Thyroid gland (tissue), 4 donors: Measurements from ENCODE around the gene EFHB. TPM values are rescaled to one million over a fixed set of nuclear protein-coding genes. Genes with fewer than 3 reads are reported as not detected.
"Not testable (repeated sequence)": the region's sequence is repeated elsewhere in the genome, so short reads cannot be mapped to it uniquely, and the experiment has no call there.

Experiments
- DNase-seq, 2 donors: peaks; one replicate each; pipeline ENCODE4 v3.0.0-alpha.2; 2019
- H3K27ac ChIP-seq, 3 donors: fragments of 200-600 bp; sonication (generic); 1 replicate in 2 of 3; 2 replicates in 1 of 3; pipeline ENCODE4 v1.5.1; 2016 to 2019; ENCODE audit warnings: mild to moderate bottlenecking in 1 of 3, moderate library complexity in 1 of 3
- H3K27me3 ChIP-seq: fragments of 200-600 bp; sonication (generic); one replicate; pipeline ENCODE4 v1.5.1; 2019
- H3K36me3 ChIP-seq, 2 donors: fragments of 200-600 bp; sonication (generic); one replicate each; pipeline ENCODE4 v1.5.1; 2016 to 2019
- H3K4me1 ChIP-seq, 2 donors: fragments of 200-600 bp; sonication (generic); one replicate each; pipeline ENCODE4 v1.5.1; 2017 to 2019
- H3K4me3 ChIP-seq, 3 donors: fragments of 200-600 bp; sonication (generic); replicated peaks in 1 of 3; 1 replicate in 2 of 3; 2 replicates in 1 of 3; pipeline ENCODE4 v1.5.1; 2016; ENCODE audit warnings: mild to moderate bottlenecking in 1 of 3
- H3K9me3 ChIP-seq: fragments of 200-600 bp; sonication (generic); one replicate; pipeline ENCODE4 v1.5.1; 2017
- CTCF ChIP-seq, 6 experiments: fragments of 200-600 bp in 3 of 6; fragments of 450-650 bp in 3 of 6; sonication (generic) in 3 of 6; IDR thresholded peaks; one replicate each; pipeline ENCODE4 v1.5.1; 2016 to 2019; ENCODE audit warnings: antibody characterized with exemption in 6 of 6, mild to moderate bottlenecking in 2 of 6, inconsistent platforms in 1 of 6, moderate library complexity in 1 of 6
- POLR2A ChIP-seq, 2 donors: fragments of 450-650 bp; IDR thresholded peaks; one replicate each; pipeline ENCODE4 v1.6.1; 2017; ENCODE audit warnings: antibody characterized with exemption in 2 of 2, mild to moderate bottlenecking in 2 of 2, moderate library complexity in 1 of 2
- WGBS, 2 donors: methylation state at CpG; one replicate each; pipeline ENCODE4 v1.1.5; 2017; 5-methylcytosine and 5-hydroxymethylcytosine counted together
- intact Hi-C: fragments of 100-400 bp; cut with DNase I; formaldehyde crosslinking; loops from one replicate; pipeline ENCODE4 v1.15.1; 2023
- total RNA-seq, 4 donors: library from RNA; depleted of rRNA; stranded (reverse); fragments of >200 nt; gene quantifications; one replicate each; pipeline ENCODE4 v1.2.3, GENCODE V29; 2016

Gene EFHB
- total RNA-seq, 4 donors from 2014 or later = 0.33 to 2.6 (median 1.7) TPM

GRCh38 chr3:19961960-19962359 lies 27.9 kb upstream of the EFHB start:
- Histone ChIP-seq H3K4me3 (no peak overlapping the region), H3K36me3 (no peaks in the 10 kb centered on the region), H3K9me3 (no peaks in the 10 kb centered on the region), H3K4me1 (peaks cover 5 to 10% of the 10 kb centered on the region in 2 donors), H3K27me3 (no peaks in the 10 kb centered on the region), H3K27ac (no peak overlapping the region)
- intact Hi-C loops = no loop called here
- no peak for TF ChIP-seq CTCF (IDR thresholded peaks at IDR 0.05)
- no peak for TF ChIP-seq POLR2A (IDR thresholded peaks at IDR 0.05)
- no peak for DNase-seq
- WGBS, 2 donors = 90 to 93% methylated on average over 4 of the region's 4 CpGs

- no peak overlapping the region for H3K4me3 ChIP-seq
- H3K36me3 ChIP-seq = no peaks in the 10 kb centered on the region
- 69 to 72% methylated on average over 4 of the region's 4 CpGs for WGBS, 2 donors
- H3K4me1 ChIP-seq = peaks cover 7 to 10% of the 10 kb centered on the region in 2 donors
- intact Hi-C loops = no loop called here
- H3K27ac ChIP-seq = no peak overlapping the region
- no peaks in the 10 kb centered on the region for H3K27me3 ChIP-seq
- TF ChIP-seq POLR2A (IDR thresholded peaks at IDR 0.05) (no peak), CTCF (IDR thresholded peaks at IDR 0.05) (no peak)
- no peak for DNase-seq
- H3K9me3 ChIP-seq = no peaks in the 10 kb centered on the region
These were observed 26.7 kb upstream of the EFHB start for GRCh38 chr3:19960696-19961095.

- Histone ChIP-seq H3K27ac (no peak overlapping the region), H3K36me3 (peaks cover 0 to 3% of the 10 kb centered on the region in 2 donors), H3K4me3 (no peak overlapping the region), H3K27me3 (no peaks in the 10 kb centered on the region), H3K4me1 (peaks cover 7 to 10% of the 10 kb centered on the region in 2 donors), H3K9me3 (no peaks in the 10 kb centered on the region)
- no peak for DNase-seq
- no peak for TF ChIP-seq POLR2A (IDR thresholded peaks at IDR 0.05)
- TF ChIP-seq CTCF (IDR thresholded peaks at IDR 0.05) = no peak
- WGBS, 2 donors = 71 to 75% methylated on average over 4 of the region's 4 CpGs
- intact Hi-C loops = no loop called here
These were observed 25.5 kb upstream of the EFHB start for GRCh38 chr3:19959505-19959904.

- H3K36me3 ChIP-seq, H3K4me3 ChIP-seq, H3K9me3 ChIP-seq, H3K27me3 ChIP-seq, H3K27ac ChIP-seq, intact Hi-C loops, DNase-seq: not testable (repeated sequence)
- 92 to 93% methylated on average over 9 of the region's 9 CpGs for WGBS, 2 donors
- H3K4me1 ChIP-seq = peaks cover 2 to 13% of the 10 kb centered on the region in 2 donors
These were observed 23.3 kb upstream of the EFHB start for GRCh38 chr3:19957354-19957753.

- TF ChIP-seq POLR2A (IDR thresholded peaks at IDR 0.05) (no peak), CTCF (IDR thresholded peaks at IDR 0.05) (no peak)
- no peak for DNase-seq
- Histone ChIP-seq H3K27ac (no peak overlapping the region), H3K36me3 (peaks cover 0 to 6% of the 10 kb centered on the region in 2 donors), H3K4me3 (no peak overlapping the region), H3K9me3 (no peaks in the 10 kb centered on the region), H3K4me1 (peaks cover 6 to 23% of the 10 kb centered on the region in 2 donors), H3K27me3 (no peaks in the 10 kb centered on the region)
- intact Hi-C loops = no loop called here
- 97 to 98% methylated on average over 4 of the region's 4 CpGs for WGBS, 2 donors
These were observed 20.7 kb upstream of the EFHB start for GRCh38 chr3:19954676-19955075.

GRCh38 chr3:19950316-19950715 lies 16.3 kb upstream of the EFHB start:
- Histone ChIP-seq H3K36me3 (peaks cover 0 to 6% of the 10 kb centered on the region in 2 donors), H3K9me3 (no peaks in the 10 kb centered on the region), H3K27ac (no peak overlapping the region), H3K27me3 (no peaks in the 10 kb centered on the region), H3K4me1 (peaks cover 21 to 39% of the 10 kb centered on the region in 2 donors), H3K4me3 (no peak overlapping the region)
- WGBS, 2 donors = 88 to 90% methylated on average over 2 of the region's 2 CpGs
- intact Hi-C loops = no loop called here
- no peak for TF ChIP-seq CTCF (IDR thresholded peaks at IDR 0.05)
- TF ChIP-seq POLR2A (IDR thresholded peaks at IDR 0.05) = no peak
- no peak for DNase-seq
